NCI-H2227 treated with DMSO at 0.1 percent for 48 hours (cell line): Measurements from ENCODE around the gene SOD3.

Experiments
- DNase-seq: peaks from one replicate; lab custom pipeline; 2025; lab: John Stamatoyannopoulos, UW

Gene SOD3

GRCh38 chr4:24840826-24841543 lies 45.6 kb downstream of the SOD3 start:
- no peak for DNase-seq

- no peak for DNase-seq
Observed at GRCh38 chr4:24842356-24842755, 47.0 kb downstream of the SOD3 start.

GRCh38 chr4:24843096-24843495 lies 47.7 kb downstream of the SOD3 start:
- DNase-seq, result no peak

GRCh38 chr4:24845132-24845531 lies 49.8 kb downstream of the SOD3 start:
- DNase-seq, result no peak

- DNase-seq, result no peak
Observed at GRCh38 chr4:24845902-24846301, 50.5 kb downstream of the SOD3 start.

GRCh38 chr4:24846716-24847115 lies 51.3 kb downstream of the SOD3 start:
- no peak for DNase-seq

- DNase-seq, result no peak
Observed at GRCh38 chr4:24849351-24849750, 54.0 kb downstream of the SOD3 start.

- DNase-seq, result no peak
Observed at GRCh38 chr4:24849756-24850155, 54.4 kb downstream of the SOD3 start.
